CD4-positive, alpha-beta T cell treated with Interleukin-17A for 4 hours (primary cell): ENCODE results near the gene CLECL1.
"Not testable (repeated sequence)": the region's sequence is repeated elsewhere in the genome, so short reads cannot be mapped to it uniquely, and the experiment has no call there.

Experiments
- DNase-seq: peaks from one replicate; pipeline ENCODE4 v3.0.0-alpha.2; 2020; ENCODE audit warnings: mixed read lengths

The CLECL1 gene

GRCh38 chr12:9718968-9719367 lies 13.9 kb downstream of the CLECL1 start:
- no peak for DNase-seq

- no peak for DNase-seq
Measured at GRCh38 chr12:9717070-9717925, 15.6 kb downstream of the CLECL1 start.

GRCh38 chr12:9713032-9713558 lies 19.8 kb downstream of the CLECL1 start:
- not testable (repeated sequence) for DNase-seq

GRCh38 chr12:9711664-9712063 lies 21.2 kb downstream of the CLECL1 start:
- DNase-seq: no peak

GRCh38 chr12:9710584-9711375 lies 22.1 kb downstream of the CLECL1 start:
- no peak for DNase-seq

- no peak for DNase-seq
Measured at GRCh38 chr12:9708853-9709252, 24.0 kb downstream of the CLECL1 start.

GRCh38 chr12:9707864-9708808 lies 24.8 kb downstream of the CLECL1 start:
- DNase-seq: peak; percentile 79

GRCh38 chr12:9707356-9707755 lies 25.5 kb downstream of the CLECL1 start:
- DNase-seq: peak; percentile 34

- DNase-seq: no peak
Measured at GRCh38 chr12:9706086-9706685, 26.7 kb downstream of the CLECL1 start.

GRCh38 chr12:9704561-9704960 lies 28.3 kb downstream of the CLECL1 start:
- DNase-seq: not testable (repeated sequence)

GRCh38 chr12:9702255-9702654 lies 30.6 kb downstream of the CLECL1 start:
- DNase-seq: peak; percentile 71

GRCh38 chr12:9701380-9702154 lies 31.3 kb downstream of the CLECL1 start:
- peak; percentile 41 for DNase-seq

- no peak for DNase-seq
Measured at GRCh38 chr12:9700606-9700956, 32.3 kb downstream of the CLECL1 start.

- DNase-seq: no peak
Measured at GRCh38 chr12:9699898-9700605, 32.8 kb downstream of the CLECL1 start.

GRCh38 chr12:9699269-9699897 lies 33.5 kb downstream of the CLECL1 start:
- no peak for DNase-seq

GRCh38 chr12:9698681-9699080 lies 34.2 kb downstream of the CLECL1 start:
- DNase-seq: no peak

- DNase-seq: no peak
Measured at GRCh38 chr12:9697619-9698018, 35.3 kb downstream of the CLECL1 start.

- not testable (repeated sequence) for DNase-seq
Measured at GRCh38 chr12:9695661-9696060, 37.2 kb downstream of the CLECL1 start.

GRCh38 chr12:9695150-9695549 lies 37.7 kb downstream of the CLECL1 start:
- not testable (repeated sequence) for DNase-seq

GRCh38 chr12:9694241-9694640 lies 38.7 kb downstream of the CLECL1 start:
- no peak for DNase-seq
